Peyer's patch (tissue), 4 donors: ENCODE measurements around the gene ZNF547.

Experiments used
- POLR2A ChIP-seq, 2 donors: fragments of 450-650 bp; IDR thresholded peaks; one replicate each; pipeline ENCODE4 v1.5.1; 2017; ENCODE audit warnings: antibody characterized with exemption in 2 of 2, mild to moderate bottlenecking in 2 of 2, moderate library complexity in 2 of 2
- TF ChIP-seq, protein P1 (sequence below), 6 experiments: fragments of 450-650 bp in 4 of 6; fragments of 200-600 bp in 2 of 6; sonication (generic) in 1 of 6; IDR thresholded peaks; one replicate each; pipeline ENCODE4 v1.5.1; 2017 to 2019; ENCODE audit warnings: antibody characterized with exemption in 6 of 6, mild to moderate bottlenecking in 3 of 6, moderate library complexity in 1 of 6

DNA sequence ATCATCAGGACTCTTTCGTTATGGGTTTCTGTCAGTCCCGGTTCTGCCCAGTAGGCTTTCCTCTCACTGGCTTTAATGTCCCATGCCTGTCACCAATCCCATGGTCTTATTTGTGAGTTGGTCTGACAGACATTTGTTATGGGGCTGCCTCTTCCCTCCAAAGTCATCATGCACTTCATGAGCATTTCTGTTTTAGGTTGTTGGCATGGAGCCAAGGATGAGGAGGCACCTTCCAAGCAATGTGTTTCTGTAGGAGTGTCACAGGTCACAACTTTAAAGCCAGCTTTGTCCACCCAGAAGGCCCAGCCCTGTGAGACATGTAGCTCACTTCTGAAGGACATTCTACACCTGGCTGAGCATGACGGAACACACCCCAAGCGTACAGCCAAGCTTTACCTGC is 56.1 kb downstream of the ZNF547 start:
- no peak for TF ChIP-seq POLR2A (IDR thresholded peaks at IDR 0.05)
- TF ChIP-seq, protein P1, sequence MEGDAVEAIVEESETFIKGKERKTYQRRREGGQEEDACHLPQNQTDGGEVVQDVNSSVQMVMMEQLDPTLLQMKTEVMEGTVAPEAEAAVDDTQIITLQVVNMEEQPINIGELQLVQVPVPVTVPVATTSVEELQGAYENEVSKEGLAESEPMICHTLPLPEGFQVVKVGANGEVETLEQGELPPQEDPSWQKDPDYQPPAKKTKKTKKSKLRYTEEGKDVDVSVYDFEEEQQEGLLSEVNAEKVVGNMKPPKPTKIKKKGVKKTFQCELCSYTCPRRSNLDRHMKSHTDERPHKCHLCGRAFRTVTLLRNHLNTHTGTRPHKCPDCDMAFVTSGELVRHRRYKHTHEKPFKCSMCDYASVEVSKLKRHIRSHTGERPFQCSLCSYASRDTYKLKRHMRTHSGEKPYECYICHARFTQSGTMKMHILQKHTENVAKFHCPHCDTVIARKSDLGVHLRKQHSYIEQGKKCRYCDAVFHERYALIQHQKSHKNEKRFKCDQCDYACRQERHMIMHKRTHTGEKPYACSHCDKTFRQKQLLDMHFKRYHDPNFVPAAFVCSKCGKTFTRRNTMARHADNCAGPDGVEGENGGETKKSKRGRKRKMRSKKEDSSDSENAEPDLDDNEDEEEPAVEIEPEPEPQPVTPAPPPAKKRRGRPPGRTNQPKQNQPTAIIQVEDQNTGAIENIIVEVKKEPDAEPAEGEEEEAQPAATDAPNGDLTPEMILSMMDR (IDR thresholded peaks at IDR 0.05): no peak
